Epithelial cell of esophagus (primary cell): Measurements from ENCODE around the gene NKX1-1.

Experiments
- DNase-seq: peaks from one replicate; pipeline ENCODE4 v3.0.0; 2010; ENCODE audit warnings: low read depth
- H3K4me3 ChIP-seq: 2 replicates; pipeline ENCODE4 v1.5.1; 2011; ENCODE audit warnings: mild to moderate bottlenecking, low read length, control low read depth
- CTCF ChIP-seq: IDR thresholded peaks from 2 replicates; pipeline ENCODE4 v1.5.1; 2011; ENCODE audit warnings: low read depth, mild to moderate bottlenecking, low read length, control low read depth, inconsistent platforms; ENCODE audit not compliant: insufficient read depth; ENCODE audit errors: missing control alignments

NKX1-1 gene

GRCh38 chr4:1407657-1408333 lies 1.6 kb upstream of the NKX1-1 start:
- no peak for DNase-seq
- H3K4me3 ChIP-seq: no peak overlapping the region
- no peak for TF ChIP-seq CTCF

- no peak for DNase-seq
- no peak overlapping the region for H3K4me3 ChIP-seq
- TF ChIP-seq CTCF: no peak
Observed at GRCh38 chr4:1406981-1407656, 877 bp upstream of the NKX1-1 start.

- H3K4me3 ChIP-seq: no peak overlapping the region
- DNase-seq: no peak
- no peak for TF ChIP-seq CTCF
Observed at GRCh38 chr4:1405636-1406393, 427 bp downstream of the NKX1-1 start.

- no peak for TF ChIP-seq CTCF
- no peak for DNase-seq
- H3K4me3 ChIP-seq: no peak overlapping the region
Observed at GRCh38 chr4:1405254-1405635, 997 bp downstream of the NKX1-1 start.

GRCh38 chr4:1404573-1405253 lies 1.5 kb downstream of the NKX1-1 start:
- H3K4me3 ChIP-seq: no peak overlapping the region
- no peak for TF ChIP-seq CTCF
- DNase-seq: no peak

- no peak overlapping the region for H3K4me3 ChIP-seq
- no peak for DNase-seq
- no peak for TF ChIP-seq CTCF
Observed at GRCh38 chr4:1403591-1404572, 2.4 kb downstream of the NKX1-1 start.
